ENCODE data around the gene STOX2.
A peak's percentile ranks its signal among the peaks of the same experiment; 100 is the strongest.
"Not testable (repeated sequence)": the region's sequence is repeated elsewhere in the genome, so short reads cannot be mapped to it uniquely, and the experiment has no call there.

STOX2 gene

DNA sequence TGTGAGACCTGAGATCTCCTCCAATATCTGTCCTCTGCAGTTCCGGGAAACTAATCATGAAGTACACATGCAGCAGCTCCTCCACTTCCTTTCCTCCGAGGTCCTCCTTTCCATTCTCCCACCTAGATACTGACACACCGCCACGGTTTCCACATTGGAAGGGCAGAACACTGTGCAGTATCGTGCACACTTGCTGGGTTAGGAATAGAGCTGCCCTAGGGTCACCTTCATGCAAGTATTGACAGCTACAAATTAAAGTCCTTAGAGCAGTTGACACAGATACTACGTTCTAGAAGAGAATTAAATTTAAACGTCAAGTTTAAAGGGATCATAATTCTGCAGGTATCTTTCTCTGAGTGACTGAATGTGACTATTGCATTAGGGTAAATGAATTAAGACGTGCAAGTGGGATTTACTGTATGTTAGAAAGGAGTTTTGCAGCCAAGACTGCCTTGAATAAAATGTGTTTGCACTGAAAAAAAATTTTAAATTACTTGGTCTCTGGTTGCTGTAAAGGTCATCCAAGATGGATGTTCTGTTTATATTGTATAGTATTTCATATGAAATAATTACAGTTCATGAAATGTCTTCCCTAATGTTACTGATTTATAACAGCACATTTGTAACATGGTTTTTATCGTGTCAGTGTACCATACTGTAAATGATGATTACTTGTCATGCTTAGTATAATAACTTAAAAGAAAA is 117.7 kb downstream of the STOX2 start:
- no peak for DNase-seq

DNA sequence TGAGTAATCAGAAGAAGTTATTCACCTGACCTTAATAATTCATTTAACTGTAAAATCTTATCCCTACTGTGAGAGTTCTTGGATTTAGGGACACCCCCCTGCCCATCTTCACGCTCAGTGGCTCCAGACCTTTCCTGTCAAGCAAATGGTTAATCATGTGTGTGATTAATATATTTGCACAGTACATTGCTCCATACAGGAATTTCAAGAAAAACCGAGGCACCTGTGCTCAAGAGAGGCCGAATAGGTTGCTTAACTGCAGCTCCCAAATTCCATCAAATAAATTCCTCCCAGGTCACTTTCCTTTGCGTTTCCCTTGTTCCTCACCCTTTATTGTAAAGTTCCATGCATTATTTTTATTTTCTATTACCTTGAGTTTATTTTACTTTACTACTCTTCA is 119.5 kb downstream of the STOX2 start:
- DNase-seq = no peak

DNA sequence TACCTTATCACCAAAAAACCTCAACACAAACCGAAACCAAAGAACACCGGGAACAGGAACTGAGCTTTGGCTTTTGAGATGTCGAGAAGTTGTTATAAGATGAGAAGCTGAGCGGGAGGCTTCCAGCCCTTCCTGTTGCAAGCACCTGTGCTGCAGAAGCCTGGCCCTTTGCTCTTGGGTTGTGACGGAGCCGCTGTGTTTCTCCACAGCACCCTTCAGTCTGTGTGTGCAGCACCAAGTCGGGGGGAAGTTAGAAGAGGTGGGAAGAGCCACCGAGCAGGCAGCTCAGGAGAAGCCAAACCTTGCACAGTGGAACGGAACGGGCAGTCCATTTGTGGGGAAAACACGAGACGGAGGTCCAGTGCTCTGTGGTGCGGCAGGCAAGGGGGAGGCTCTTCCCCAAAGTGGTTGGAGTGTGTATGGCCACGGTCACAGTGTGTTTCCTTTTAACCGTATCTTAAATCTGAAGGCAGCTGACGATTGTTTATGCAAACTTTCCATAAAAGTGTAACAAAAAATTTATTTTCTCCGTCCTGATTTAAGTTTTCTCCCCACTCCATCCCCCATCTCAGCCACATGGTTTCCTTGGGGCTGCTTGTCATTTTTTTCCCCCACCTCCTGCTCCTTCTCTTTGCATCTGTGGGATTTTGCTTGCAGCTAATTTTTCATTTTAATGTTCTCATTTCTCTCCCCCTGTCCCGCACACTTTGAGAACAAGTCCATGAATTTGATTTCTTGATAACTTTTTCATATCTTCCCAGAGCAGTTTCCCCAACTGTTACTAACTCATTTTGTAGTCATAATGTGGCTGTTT is 123.7 kb downstream of the STOX2 start:
- DNase-seq = no peak

DNA sequence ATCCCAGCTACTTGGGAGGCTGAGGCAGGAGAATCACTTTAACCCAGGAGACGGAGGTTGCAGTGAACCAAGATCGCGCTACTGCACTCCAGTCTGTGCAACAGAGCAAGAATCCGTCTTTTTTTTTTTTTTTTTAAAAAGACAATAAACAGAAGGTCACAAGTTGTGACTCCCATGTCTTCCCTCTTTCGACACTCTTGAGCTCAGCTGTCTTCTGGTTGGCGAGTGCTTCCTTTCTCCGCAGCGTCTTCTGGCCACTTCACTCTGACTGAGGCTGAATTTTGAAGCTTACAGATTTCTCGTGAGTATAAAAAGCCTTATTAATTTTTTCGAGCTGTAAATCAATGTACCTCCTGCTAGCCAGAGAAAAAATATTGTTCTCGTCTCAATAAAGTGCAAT is 124.9 kb downstream of the STOX2 start:
- no peak for DNase-seq

DNA sequence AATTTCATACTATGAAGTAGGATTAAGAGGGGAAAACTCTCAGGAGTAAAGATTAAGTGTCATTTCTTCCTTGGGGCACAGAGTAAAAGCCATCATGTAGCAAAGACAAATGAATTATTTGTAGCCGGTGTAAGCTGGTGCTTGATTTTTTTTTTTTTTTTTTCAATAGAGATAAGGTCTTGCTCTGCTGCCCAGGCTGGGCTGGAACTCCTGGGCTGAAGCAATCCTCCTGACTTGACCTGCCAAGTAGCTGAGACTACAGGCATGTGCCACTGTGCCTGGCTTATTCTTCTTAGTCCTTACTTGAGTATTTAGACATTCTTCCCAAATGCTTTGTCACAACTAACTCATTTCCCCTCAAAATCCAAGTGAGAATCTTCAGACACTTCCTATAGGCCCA is 125.7 kb downstream of the STOX2 start:
- no peak for DNase-seq

DNA sequence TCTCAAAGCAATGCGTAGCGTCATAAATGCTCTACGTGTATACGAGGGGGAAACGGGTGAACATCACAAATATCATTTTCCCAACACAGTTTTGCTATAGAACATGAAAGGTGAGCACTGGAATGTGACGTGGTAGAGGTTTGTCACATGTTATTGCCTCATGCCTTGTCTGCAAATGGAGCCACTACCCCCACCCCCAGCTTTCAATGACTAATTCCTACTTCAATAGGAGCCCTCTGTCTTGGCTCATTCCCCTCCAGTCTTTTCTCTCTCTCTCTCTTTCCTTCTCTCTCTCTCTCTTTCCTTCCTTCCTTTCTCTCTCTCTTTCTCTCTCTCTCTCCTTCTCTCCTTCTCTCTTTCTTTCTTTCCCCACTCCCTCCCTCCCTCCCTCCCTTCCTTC is 127.0 kb downstream of the STOX2 start:
- no peak for DNase-seq

DNA sequence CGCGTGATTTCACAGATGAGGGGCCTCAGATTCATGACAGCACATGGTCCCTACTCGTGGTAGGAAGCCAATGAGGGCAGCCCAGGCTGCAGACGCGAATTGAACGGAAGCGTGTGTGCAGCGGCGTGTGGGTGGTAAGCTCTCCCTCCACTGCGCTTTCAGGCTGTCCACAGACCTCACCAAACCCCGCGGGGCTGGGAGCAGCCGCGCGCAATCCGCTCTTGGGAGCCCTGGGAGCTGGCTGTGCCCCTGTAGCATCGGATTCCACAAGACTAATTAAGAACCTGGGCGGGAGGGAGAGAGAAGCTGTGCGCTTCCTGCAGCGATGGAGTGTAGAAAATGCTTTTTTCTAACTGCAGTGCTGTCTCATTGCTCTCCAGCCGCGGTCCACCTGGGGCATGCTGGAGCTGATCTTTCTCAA is 134.9 kb downstream of the STOX2 start:
- peak; percentile 12 for DNase-seq

DNA sequence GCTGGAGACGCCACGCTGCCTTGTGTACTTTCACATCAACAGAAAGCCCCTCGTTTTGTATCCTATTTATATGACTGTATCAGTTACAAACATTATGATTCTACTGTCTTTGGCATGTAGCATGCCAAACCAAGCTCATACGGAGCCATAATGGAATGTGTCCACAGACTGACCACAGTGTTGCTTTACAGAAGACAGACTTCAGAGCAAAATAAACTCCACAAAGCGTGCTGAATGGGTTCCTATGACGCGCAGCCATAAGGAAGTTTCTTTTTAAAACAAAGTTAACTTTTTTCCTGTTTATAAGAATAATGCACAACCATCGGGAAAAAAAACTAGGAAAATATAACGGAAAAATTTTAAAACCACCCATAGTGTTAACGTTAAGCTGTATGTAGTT is 136.0 kb downstream of the STOX2 start:
- DNase-seq = no peak

DNA sequence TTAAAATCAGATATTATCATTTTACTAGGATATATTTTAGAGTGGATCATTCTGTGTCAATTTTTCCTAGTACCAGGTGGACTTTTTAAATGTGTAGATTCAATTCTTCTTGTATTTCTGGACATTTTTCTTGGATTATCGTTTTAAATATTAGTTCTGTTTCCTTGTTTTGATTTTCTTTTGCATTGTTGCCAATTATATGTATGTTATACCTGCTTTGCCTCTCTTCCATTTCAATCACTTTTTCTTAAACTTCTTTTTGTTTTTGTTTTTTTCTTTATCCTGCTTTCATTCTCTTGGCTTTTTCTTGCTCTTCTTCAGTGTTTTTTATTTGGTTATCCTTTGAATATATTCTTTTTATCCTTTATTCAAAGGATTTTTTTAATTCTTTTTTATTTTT is 141.0 kb downstream of the STOX2 start:
- no peak for DNase-seq

DNA sequence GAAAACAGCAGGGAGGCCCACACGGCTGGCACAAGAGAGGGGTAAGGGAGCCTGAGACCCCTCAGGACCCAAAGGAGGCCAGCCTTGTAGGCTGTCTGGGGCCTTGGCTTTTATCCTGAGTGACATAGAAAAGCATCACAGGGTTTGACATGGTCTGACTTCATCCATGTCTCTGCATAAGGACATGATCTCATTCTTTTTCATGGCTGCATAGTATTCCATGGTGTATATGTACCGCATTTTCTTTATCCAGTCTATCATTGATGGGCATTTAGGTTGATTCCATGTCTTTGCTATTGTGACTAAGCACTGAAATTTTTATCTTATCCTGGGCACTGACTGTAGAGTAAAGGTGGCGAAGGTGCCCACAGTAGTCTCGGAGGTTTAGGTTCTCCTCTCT is 146.2 kb downstream of the STOX2 start:
- DNase-seq = not testable (repeated sequence)

DNA sequence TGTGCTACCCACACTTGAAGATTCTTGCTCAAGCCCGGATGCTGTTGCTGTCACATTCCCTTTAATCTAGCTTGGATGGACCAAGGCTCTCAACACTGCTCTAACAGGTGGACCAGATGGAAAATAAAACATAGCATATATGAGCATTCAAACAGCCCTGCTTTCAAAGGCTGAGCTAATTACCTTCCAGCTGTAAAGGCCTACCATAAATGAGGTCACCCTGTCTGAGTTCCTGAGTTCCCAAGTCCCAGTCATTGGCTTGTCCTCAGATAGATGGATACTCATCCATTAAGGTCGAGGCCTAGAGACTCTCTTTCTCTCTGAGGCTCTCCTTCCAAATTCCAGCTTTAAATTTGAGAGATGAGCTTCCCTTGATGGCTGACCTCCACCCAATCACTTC is 147.5 kb downstream of the STOX2 start:
- no peak for DNase-seq

DNA sequence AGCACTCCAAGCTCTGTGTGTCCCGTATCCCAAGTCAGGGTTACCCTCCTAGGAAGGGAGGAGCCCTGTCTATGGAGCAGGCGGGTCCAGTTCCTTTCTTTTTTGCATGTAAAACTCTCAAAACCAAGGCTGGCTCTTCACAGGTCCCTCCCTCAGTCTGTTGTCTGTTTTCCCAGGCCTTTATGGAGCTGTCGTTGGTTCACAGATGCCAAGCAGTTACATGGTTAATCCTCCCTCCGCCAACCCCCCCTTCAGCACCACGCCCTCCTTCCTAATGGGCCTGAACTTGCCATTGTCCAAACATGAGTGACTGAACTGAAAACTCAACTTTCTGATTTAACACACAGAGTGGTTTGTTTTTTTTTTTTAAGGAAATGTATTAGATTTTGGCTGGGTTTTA is 148.3 kb downstream of the STOX2 start:
- no peak for DNase-seq

DNA sequence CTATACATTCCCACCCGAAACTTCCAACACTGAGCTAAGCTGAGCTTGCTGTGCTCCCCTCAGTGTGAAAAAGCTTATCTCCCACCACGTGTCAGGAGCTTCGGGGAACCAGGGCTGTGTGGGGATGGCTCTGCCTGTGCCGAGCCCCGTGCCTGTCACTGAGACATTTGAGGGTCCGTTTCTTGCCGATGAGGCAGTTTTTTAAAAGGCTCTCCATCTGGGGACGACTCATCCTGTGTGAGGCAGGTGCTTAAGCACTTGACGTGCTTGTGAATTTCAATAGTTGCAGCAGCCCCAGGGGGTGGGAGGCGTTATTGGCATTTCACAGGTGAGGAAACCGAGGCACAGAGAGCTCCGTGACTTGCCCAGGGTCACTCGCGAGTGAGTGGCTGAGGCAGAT is 151.8 kb downstream of the STOX2 start:
- no peak for DNase-seq

DNA sequence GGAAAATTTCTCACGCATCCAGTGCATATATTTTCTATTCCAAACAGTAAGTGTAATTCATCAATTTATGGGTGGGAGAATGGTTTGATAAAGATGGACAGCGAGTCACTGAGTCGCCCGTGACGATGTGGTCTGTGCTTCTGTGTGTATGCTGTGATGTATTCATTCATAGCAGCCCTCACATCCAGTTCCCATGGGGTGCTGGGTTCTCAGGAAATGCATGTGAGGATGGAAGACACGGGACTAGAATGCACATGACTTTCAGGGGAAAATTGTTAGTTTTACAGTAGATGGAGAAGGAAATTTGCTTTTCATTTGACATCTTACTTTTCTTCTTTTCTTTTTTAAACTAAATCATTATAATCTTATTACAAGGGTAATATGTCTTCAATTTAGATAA is 152.9 kb downstream of the STOX2 start:
- no peak for DNase-seq

DNA sequence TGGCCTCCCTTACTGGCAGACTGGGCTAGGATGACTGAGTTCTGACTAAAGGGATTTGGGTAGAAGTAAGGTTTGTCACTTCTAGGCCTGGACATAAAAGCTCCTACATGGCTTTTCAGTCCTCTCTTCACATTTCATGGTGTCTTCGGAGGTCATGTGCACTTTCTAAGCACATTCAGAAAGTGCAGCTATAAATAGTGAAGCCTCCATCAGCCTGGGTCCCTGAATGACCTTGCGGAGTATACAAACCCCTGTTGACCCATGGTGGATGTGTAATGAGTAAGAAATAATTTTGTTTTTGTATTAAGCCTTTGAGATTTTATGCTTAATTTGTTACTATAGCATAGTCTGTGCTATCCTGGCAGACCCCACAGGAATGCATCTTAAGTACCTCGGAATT is 154.0 kb downstream of the STOX2 start:
- DNase-seq = no peak

DNA sequence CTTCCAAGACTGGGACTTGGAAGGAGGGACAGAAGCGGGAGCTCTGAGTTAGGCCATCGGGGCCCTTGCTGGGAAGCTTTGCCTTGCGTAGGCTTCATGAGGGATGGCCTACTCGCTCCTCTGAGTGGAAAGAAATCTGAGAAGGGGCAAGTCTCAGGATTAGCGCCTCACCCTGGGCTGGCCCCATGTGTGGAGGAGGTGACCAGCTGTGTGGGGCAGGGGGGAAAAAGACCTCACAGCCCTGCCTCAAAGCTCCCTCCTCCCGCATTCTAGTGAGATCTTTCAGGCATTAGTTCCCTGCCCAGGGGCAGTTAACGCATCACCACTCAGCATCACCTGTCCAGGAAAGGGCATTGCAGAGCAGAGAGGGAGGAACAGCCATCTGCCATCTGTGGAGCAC is 156.5 kb downstream of the STOX2 start:
- no peak for DNase-seq

DNA sequence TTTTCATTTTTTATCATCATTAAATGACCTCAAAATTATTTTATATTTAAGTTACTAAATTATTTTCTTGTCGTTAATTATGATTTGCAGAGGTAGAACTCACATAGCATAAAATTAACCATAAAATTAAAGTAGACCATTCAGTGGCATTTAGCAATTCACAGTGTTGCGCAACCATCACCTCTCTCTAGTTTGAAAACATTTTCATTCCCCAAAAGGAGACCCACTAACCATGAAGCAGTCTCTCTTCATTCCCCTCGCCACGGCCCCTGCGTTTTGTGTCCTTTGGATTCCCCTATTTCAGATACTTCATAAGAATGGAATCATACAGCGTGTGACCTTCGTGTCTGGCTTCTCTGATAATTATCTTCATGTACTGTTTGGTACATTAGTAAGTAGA is 157.7 kb downstream of the STOX2 start:
- DNase-seq = no peak

DNA sequence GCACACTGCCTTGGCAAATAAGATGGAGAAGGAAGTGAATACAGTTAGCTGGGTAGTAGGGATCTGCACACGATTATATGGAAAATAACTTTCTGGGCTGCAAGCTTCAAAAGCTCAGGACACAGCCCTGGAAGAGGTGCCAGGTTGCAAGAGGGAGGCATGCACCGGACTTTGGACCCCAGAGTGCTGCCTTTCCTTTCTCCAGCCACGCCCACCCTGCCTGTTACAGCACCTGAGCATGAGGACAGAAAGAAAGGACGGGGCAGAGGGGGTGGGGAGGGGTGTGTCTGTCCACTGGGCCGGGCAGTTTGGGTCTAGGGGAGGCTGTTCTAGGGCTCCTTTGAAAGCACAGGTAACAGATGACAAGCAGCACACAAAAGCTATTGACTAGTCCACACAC is 159.8 kb downstream of the STOX2 start:
- DNase-seq = no peak

DNA sequence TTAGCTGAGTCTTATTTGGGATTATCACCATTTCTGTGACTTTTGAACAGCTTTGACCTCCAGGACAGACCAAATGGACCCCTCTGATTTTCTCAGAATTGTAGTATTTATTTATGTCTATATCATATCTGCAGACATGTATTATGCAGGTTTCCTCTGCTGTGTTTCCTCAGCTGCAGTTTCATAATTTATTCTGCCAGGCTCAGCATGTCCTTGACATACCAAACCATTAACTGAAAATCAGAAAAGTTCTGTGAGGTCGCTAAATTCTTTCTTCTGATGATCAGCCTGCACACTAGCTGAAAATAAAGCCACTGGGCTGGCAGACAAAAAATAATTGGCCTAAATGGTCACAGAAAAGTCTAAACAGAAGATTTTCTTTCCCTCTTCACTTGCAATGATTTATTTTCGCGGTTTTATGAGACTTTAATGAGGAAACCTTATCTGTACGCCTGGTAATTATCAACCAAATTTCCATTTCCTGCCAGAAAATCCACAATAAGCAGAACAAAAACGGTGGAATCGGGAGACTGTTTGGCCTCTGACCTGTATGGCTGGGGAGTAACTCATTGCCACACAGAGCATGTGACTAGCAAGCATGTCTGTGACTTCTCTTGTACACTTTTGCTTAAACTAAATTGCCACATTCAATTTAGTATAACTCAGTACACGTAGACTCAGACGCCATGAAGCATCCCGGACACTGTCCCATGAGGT is 161.6 kb downstream of the STOX2 start:
- DNase-seq = no peak

DNA sequence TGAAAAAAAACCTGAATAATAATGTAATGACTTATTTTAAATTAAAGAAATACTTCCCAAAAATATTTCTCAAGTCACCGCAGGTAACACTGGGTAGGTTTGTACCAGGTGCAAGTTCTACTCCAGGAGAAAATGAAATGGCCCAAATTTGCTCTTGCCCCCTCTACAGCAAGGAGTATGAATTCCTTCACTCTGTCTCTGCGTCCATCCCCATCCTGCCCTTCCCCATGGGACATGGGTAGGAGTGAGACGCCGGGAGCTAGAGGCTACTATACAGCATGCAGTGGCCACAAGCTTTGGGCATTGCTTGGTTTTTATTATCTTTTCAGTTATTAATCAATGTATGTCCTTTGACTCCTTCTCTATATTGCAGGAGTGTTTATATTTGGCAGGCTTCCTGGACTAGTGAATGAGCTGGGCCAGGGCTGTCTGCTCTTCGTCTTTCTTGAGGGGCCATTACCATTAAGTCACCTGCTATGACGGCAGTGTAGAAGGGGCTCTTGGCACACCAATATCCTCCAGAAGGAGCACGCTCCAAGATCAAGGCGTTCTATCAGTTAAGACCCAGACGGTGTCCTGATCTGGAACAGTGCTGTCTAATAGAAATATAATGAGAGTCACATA is 162.9 kb downstream of the STOX2 start:
- no peak for DNase-seq
